Measurements from ENCODE around the gene PIGU.
A peak's percentile ranks its signal among the peaks of the same experiment; 100 is the strongest.

The PIGU gene

DNA sequence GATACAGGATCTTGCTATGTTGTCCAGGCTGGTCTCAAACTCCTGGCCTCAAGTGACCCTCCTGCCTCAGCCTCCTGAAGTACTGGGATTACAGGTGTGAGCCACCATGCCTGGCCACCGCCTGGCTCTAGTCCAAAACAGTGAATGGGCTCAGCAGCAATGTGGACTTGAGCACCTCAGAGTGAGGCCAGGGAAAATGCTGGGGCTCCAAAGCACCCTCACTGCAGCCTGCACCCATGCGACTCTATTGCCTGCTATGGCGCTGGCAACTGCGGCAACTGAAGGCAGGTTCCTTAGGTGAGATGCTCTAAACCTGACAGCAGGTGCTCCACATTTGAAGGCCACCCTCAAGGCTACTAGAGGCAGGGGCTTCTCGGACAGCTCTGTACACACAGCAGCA lies 91.9 kb downstream of the PIGU start:
- Mint-ChIP-seq H3K9me3 (no peaks in the 10 kb centered on the region), H3K27ac (ENCODE audit: low read depth) (no peak overlapping the region), H3K4me1 (peaks cover 12% of the 10 kb centered on the region), H3K27me3 (no peaks in the 10 kb centered on the region), H3K4me3 (no peak overlapping the region), H3K36me3 (ENCODE audit: insufficient read depth) (peaks cover 12% of the 10 kb centered on the region)
- DNase-seq (ENCODE audit: low spot score in 2 of 2) (no peak), ATAC-seq (replicated peaks; ENCODE audit: extremely low read depth, poor library complexity, severe bottlenecking) (no peak)

DNA sequence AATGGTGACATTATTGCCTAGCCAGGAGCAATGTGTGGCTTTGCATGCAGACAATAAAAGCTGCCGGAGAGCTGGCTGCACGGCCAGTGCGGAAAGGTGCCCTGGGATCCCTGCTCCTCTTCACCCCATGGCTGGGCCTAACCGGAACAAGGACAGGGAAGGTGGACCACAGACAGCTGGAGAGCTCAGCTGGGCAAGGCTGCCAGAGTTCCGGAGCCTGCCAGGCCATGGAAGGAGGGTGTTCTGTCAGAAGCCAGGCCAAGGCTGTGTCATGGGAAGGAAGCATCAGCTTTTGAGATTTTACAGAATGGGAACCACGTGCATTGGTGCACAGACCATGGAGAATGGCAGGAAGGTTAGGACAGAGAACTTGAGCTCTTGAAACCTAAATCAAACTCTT lies 93.3 kb downstream of the PIGU start:
- no peaks in the 10 kb centered on the region for H3K9me3 Mint-ChIP-seq
- ATAC-seq (replicated peaks; ENCODE audit: extremely low read depth, poor library complexity, severe bottlenecking) (no peak), DNase-seq (ENCODE audit: low spot score in 2 of 2) (no peak)
- no peak overlapping the region for H3K27ac Mint-ChIP-seq (ENCODE audit: low read depth)
- no peaks in the 10 kb centered on the region for H3K27me3 Mint-ChIP-seq
- H3K4me1 Mint-ChIP-seq: peaks cover 20% of the 10 kb centered on the region
- no peak overlapping the region for H3K4me3 Mint-ChIP-seq
- peaks cover 12% of the 10 kb centered on the region for H3K36me3 Mint-ChIP-seq (ENCODE audit: insufficient read depth)

DNA sequence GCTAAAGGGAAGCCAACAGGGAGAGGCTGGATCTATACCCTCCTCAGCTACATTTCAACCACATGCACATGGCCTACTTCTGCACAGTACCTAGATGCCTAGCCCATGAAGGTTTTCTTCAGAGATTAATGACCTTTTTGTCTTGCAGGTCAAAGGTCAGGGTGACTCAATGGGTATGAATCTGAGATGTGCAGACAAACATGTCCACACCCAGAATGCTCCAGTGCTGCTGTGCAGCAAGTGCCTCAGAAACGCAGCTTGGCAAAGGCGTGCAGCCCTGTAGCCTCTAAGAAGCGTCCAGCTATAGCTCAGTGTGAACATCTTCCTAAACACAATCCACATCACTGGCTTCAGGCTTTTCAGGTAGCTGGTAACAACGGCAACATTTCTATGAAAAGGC lies 94.0 kb downstream of the PIGU start:
- ATAC-seq (replicated peaks; ENCODE audit: extremely low read depth, poor library complexity, severe bottlenecking): no peak
- Mint-ChIP-seq H3K9me3 (no peaks in the 10 kb centered on the region), H3K36me3 (ENCODE audit: insufficient read depth) (peaks cover 12% of the 10 kb centered on the region), H3K27me3 (no peaks in the 10 kb centered on the region), H3K4me1 (peaks cover 20% of the 10 kb centered on the region), H3K4me3 (no peak overlapping the region), H3K27ac (ENCODE audit: low read depth) (no peak overlapping the region)
- DNase-seq (ENCODE audit: low spot score in 2 of 2): no peak

DNA sequence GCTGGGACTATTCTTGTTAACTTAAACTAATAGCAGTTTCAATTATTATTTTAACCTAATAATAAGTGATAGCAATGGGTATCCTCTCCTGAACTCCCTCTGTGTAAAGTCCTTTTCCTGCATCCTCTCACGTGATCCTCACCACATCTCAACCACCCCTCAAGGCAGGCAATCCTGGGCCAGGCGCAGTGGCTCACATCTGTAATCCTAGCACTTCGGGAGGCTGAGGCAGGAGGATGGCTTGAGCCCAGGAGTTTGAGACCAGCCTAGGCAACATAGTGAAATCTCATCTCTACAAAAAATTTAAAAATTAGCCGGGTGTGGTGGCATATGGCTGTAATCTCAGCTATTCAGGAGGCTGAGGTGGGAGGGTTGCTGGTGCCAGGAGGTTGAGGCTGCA lies 94.7 kb downstream of the PIGU start:
- Mint-ChIP-seq H3K9me3 (no peaks in the 10 kb centered on the region), H3K4me1 (peaks cover 20% of the 10 kb centered on the region), H3K27me3 (no peaks in the 10 kb centered on the region), H3K36me3 (ENCODE audit: insufficient read depth) (peaks cover 9% of the 10 kb centered on the region), H3K27ac (ENCODE audit: low read depth) (no peak overlapping the region), H3K4me3 (no peak overlapping the region)
- ATAC-seq (replicated peaks; ENCODE audit: extremely low read depth, poor library complexity, severe bottlenecking): no peak
- DNase-seq (ENCODE audit: low spot score in 2 of 2): no peak

DNA sequence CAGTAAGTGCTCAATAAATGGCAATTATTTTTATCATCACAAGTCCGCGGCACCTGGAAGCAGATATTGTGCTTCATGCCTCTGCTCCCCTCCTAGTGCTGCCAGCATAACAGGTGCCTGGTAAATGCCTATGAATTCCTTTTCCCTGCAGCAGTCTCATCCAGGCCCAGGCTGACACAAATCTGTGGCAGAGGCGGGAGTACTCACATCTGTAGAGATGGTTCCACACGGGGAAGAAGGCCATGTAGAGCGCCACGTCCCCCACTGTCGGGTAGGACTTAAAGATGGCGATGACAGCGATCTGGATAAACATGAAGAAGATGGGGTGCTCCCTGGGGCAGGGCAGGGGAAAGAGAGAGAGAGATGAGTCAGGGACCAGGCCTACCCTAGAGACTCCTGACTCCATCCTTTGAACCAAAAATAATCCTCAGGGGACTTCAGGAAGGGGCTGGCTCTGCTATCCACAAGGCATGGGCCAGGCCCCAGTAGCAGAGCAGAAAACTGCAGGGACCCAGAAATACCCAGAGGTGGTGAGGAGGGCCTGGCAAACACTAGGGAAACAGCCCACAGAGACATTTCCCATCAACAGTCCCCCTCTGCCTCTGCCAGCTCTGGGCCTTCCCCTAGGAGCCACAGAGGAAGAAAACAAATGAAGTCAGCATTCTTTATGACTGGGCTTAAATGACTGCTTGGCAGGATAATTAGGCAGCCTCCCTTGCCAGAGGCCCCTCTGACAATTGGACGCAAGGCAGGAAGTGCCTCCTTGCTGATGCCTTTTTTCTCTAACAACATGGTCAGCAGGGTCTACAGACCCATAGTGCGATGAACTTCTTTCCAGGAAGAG lies 95.3 kb downstream of the PIGU start:
- DNase-seq (ENCODE audit: low spot score in 2 of 2) (no peak), ATAC-seq (replicated peaks; ENCODE audit: extremely low read depth, poor library complexity, severe bottlenecking) (no peak)
- no peak overlapping the region for H3K4me3 Mint-ChIP-seq
- peaks cover 20% of the 10 kb centered on the region for H3K4me1 Mint-ChIP-seq
- no peak overlapping the region for H3K27ac Mint-ChIP-seq (ENCODE audit: low read depth)
- peaks cover 9% of the 10 kb centered on the region for H3K36me3 Mint-ChIP-seq (ENCODE audit: insufficient read depth)
- no peaks in the 10 kb centered on the region for H3K27me3 Mint-ChIP-seq
- H3K9me3 Mint-ChIP-seq: no peaks in the 10 kb centered on the region

DNA sequence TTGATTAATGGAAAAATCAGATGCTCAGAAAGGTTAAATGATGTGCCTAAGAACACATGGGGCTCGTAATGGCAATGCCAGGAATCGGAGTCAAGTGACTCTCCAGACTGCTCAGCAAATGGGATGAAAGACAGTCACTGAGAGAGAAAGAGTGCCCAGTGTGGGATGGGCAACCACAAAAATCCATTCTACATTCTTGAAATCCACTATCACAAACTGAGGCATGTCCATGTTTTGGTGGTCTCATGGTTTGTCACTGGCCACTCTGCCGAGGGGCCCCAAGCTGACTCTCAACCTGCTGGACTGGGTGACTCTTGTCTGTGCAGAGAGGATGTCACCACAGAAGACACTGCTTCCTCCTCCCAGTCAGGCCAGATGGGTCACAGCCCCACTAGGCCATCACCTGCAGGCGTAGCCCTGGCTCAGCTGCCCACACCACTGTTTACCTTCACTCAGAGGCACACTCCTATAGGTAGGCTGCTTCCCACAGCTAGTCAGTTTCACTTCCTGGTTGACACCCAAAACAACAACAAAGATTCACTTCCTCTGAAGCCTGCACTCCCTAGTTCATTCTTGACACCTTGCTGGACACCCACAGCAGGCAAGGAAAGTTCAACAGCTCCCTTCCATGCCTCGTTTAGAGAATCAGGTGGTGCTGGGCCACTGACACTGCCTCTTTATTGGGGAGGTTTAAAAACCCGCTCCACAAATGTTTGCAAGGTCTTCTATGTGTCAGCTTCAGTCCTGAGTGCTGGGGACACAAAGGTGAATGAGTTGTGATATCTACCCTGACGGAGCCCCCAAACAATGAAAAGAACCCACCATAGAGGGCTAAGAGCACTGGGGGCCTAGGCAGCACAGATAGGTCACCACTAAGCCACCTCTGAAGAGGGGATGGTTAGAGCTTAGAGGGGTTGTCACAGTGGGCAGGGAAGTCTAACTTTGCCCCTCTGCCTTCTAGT lies 96.6 kb downstream of the PIGU start:
- DNase-seq (ENCODE audit: low spot score in 2 of 2): no peak
- H3K27ac Mint-ChIP-seq (ENCODE audit: low read depth): peak overlapping the region; percentile 75
- no peak for ATAC-seq (replicated peaks; ENCODE audit: extremely low read depth, poor library complexity, severe bottlenecking)
- H3K4me3 Mint-ChIP-seq: no peak overlapping the region
- no peaks in the 10 kb centered on the region for H3K27me3 Mint-ChIP-seq
- no peaks in the 10 kb centered on the region for H3K9me3 Mint-ChIP-seq
- H3K4me1 Mint-ChIP-seq: peaks cover 20% of the 10 kb centered on the region
- peaks cover 8% of the 10 kb centered on the region for H3K36me3 Mint-ChIP-seq (ENCODE audit: insufficient read depth)

DNA sequence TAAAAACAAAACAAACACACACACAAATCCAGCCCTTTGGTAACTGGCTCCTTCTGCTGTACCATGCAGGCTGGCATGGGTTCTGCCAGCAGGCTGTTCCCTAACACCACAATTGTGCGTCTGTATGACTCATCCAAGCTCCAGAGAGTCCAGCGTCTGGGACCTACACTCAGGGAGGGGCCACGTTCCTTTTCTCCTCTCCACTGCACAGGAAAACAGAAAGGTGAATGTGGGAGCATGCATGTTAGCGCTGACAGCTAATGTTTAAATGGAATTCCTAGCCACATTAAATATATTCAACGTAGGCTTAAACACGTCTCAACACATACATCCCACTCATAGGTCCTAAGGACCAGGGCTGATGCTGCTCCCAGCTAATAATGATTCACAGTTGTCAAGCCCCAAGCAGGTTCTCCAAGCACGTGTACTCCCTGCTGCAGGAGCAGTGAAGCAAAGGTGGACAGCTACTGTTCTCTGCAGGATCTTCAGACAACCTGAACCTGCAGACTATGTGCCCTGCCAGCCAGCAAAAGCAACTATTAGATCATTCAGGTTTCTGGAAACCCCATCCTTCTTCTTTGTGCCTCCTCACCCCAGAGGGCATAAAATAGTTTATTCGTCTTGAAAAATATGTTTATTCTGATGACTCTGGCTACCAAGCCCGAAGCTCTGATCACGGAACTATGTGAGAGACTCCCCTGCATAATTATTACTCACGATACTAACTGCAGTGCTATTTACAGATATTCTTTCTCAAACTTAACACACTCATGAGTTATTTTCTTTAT lies 97.5 kb downstream of the PIGU start:
- Mint-ChIP-seq H3K4me3 (no peak overlapping the region), H3K27me3 (no peaks in the 10 kb centered on the region), H3K36me3 (ENCODE audit: insufficient read depth) (peaks cover 4% of the 10 kb centered on the region), H3K27ac (ENCODE audit: low read depth) (peak overlapping the region; percentile 75), H3K9me3 (no peaks in the 10 kb centered on the region), H3K4me1 (peaks cover 20% of the 10 kb centered on the region)
- DNase-seq (ENCODE audit: low spot score in 2 of 2) (no peak), ATAC-seq (replicated peaks; ENCODE audit: extremely low read depth, poor library complexity, severe bottlenecking) (no peak)

DNA sequence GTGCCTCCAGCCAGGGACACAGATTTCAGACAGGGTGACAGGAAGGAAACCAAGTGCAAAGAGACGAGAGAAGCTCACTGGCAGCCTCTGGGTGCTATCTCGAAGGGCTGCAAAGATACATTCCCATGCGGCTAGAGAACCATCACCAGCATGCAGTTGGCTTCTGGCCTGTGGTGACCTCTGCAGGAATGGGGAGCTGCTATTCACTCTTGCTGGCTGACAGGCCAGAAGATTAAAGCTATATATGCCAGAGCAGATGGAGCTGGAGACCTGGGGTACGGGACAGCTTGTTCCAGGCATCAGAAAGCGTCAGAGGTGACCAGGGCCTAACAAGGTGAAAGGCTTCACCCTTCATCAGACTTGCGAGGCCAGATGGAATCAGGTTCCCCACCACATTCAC lies 98.4 kb downstream of the PIGU start:
- no peaks in the 10 kb centered on the region for H3K9me3 Mint-ChIP-seq
- ATAC-seq (replicated peaks; ENCODE audit: extremely low read depth, poor library complexity, severe bottlenecking) (no peak), DNase-seq (ENCODE audit: low spot score in 2 of 2) (no peak)
- no peak overlapping the region for H3K27ac Mint-ChIP-seq (ENCODE audit: low read depth)
- H3K4me1 Mint-ChIP-seq: peaks cover 20% of the 10 kb centered on the region
- no peaks in the 10 kb centered on the region for H3K27me3 Mint-ChIP-seq
- peaks cover 3% of the 10 kb centered on the region for H3K36me3 Mint-ChIP-seq (ENCODE audit: insufficient read depth)
- H3K4me3 Mint-ChIP-seq: no peak overlapping the region

DNA sequence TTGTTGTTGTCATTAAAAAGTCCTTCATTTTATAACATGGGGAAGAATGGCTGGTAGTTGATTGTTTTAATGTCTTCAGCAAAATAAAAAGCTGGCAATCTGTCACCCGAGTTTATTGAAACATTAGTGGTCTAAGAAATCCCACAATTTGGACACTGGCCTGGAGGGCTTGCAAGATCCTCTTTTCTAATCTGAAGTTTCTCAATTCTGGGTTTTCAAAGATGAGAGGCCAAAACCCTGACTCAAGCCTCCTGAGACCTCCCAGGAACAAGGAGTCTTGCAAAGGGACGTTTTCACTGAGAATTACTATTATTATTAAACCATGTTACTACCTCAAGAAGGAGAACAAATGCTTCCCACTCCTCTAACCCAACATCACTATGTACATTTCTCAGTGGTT lies 98.9 kb downstream of the PIGU start:
- no peaks in the 10 kb centered on the region for H3K9me3 Mint-ChIP-seq
- DNase-seq (ENCODE audit: low spot score in 2 of 2): no peak
- H3K27ac Mint-ChIP-seq (ENCODE audit: low read depth): no peak overlapping the region
- peaks cover 2% of the 10 kb centered on the region for H3K36me3 Mint-ChIP-seq (ENCODE audit: insufficient read depth)
- peaks cover 20% of the 10 kb centered on the region for H3K4me1 Mint-ChIP-seq
- H3K4me3 Mint-ChIP-seq: no peak overlapping the region
- no peak for ATAC-seq (replicated peaks; ENCODE audit: extremely low read depth, poor library complexity, severe bottlenecking)
- no peaks in the 10 kb centered on the region for H3K27me3 Mint-ChIP-seq

DNA sequence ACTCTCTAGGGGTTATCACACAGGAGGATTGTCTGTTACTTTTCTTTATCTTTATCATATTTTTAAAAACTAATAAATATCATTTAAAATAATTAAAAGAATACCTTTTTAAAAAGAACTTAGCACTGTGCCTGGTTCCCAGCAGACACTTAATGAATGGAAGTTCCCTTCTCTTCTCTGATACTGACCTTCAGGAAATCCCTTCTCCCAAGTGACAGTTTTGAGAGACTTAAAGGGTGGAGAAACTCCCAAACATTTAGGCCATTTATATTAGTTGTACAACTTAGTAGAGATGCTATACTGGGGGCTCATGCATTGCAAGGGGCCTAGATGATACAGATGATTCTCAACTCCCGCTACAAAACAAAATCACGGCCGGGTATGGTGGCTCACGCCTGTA lies 99.8 kb downstream of the PIGU start:
- Mint-ChIP-seq H3K9me3 (no peaks in the 10 kb centered on the region), H3K4me3 (no peak overlapping the region), H3K27me3 (no peaks in the 10 kb centered on the region), H3K27ac (ENCODE audit: low read depth) (no peak overlapping the region), H3K4me1 (peaks cover 20% of the 10 kb centered on the region), H3K36me3 (ENCODE audit: insufficient read depth) (peaks cover 2% of the 10 kb centered on the region)
- DNase-seq (ENCODE audit: low spot score in 2 of 2): no peak
- no peak for ATAC-seq (replicated peaks; ENCODE audit: extremely low read depth, poor library complexity, severe bottlenecking)

DNA sequence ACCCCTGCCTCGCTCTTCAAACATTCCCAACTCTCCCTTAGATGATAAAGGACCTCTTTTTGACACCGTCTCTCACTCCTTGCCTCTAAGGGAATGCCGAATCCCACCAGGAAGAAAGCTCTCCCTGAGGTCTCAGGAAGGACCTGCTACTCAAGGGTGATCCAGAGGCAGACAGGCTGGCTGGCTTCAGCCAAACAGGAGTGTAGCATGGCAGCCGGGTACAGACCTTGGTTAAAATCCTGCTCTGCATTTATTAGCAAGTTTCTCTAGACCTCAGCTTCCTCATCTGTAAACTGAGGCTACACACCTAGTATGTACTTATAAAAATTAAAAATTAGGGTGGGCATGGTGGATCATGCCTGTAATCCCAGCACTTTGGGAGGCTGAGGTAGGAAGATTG lies 101.1 kb downstream of the PIGU start:
- no peak for ATAC-seq (replicated peaks; ENCODE audit: extremely low read depth, poor library complexity, severe bottlenecking)
- H3K36me3 Mint-ChIP-seq (ENCODE audit: insufficient read depth): peaks cover 8% of the 10 kb centered on the region
- no peak overlapping the region for H3K27ac Mint-ChIP-seq (ENCODE audit: low read depth)
- no peak for DNase-seq (ENCODE audit: low spot score in 2 of 2)
- H3K4me1 Mint-ChIP-seq: peaks cover 24% of the 10 kb centered on the region
- no peaks in the 10 kb centered on the region for H3K9me3 Mint-ChIP-seq
- H3K27me3 Mint-ChIP-seq: no peaks in the 10 kb centered on the region
- no peak overlapping the region for H3K4me3 Mint-ChIP-seq

DNA sequence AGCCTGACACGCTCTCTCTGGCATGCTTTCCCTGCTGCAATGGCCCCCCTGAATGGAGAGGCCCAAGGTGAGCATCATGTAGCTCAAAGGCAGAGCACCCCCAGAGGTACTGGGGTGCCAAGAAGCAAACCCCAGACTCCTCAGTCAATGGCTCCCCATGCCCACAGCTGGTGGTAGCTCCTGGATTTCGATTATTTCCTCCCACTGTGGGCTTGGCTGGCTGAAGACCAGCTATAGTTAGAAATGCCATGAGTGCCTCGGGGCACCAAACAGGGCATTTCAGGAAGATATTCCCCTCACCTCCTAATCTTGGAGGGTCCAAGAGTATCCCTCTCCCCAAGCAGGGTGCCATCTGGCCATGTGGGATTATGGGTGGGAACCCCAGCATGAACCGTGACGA lies 101.6 kb downstream of the PIGU start:
- peaks cover 8% of the 10 kb centered on the region for H3K36me3 Mint-ChIP-seq (ENCODE audit: insufficient read depth)

More for the DNA sequence above, 101.6 kb downstream of the PIGU start:
- Mint-ChIP-seq H3K9me3 (no peaks in the 10 kb centered on the region), H3K4me1 (peaks cover 20% of the 10 kb centered on the region), H3K27me3 (no peaks in the 10 kb centered on the region), H3K4me3 (no peak overlapping the region), H3K27ac (ENCODE audit: low read depth) (no peak overlapping the region)
- DNase-seq (ENCODE audit: low spot score in 2 of 2) (no peak), ATAC-seq (replicated peaks; ENCODE audit: extremely low read depth, poor library complexity, severe bottlenecking) (no peak)
